WTC11 (cell line): Measurements from ENCODE around the gene CEP63. TPM values are rescaled to one million over a fixed set of nuclear protein-coding genes. Genes with fewer than 3 reads are reported as not detected.

ENCODE experiments used
- ATAC-seq: fragments of 200-7000 bp; cut with Tn5 transposase; 2 replicates; pipeline ENCODE4 v1.10.0; 2021; ENCODE audit warnings: mild to moderate bottlenecking, moderate library complexity
- CTCF ChIA-PET: fragments of 300-600 bp; sonication (Branson Sonifier 250); formaldehyde crosslinking; loops from one replicate; lab custom pipeline; 2021; ENCODE audit warnings: antibody characterized with exemption; lab: Charles Lee
- POLR2A ChIA-PET: fragments of 350-600 bp; sonication (Branson Sonifier 250); formaldehyde crosslinking; loops from one replicate; lab custom pipeline; 2021; ENCODE audit warnings: antibody characterized with exemption; lab: Charles Lee
- DNase-seq: peaks from one replicate; pipeline ENCODE4 v3.0.0; 2021; ENCODE audit warnings: low spot score
- H3K27ac Mint-ChIP-seq: 2 replicates; pipeline ENCODE4 v1.8.0; 2021; ENCODE audit warnings: mixed read lengths
- H3K27me3 Mint-ChIP-seq: 2 replicates; pipeline ENCODE4 v1.8.0; 2021; ENCODE audit warnings: low read depth, mild to moderate bottlenecking, moderate library complexity, mixed read lengths
- H3K36me3 Mint-ChIP-seq: 2 replicates; pipeline ENCODE4 v1.8.0; 2021; ENCODE audit warnings: mixed read lengths
- H3K4me1 Mint-ChIP-seq: 2 replicates; pipeline ENCODE4 v1.8.0; 2022; ENCODE audit warnings: mixed read lengths
- H3K4me3 Mint-ChIP-seq: 2 replicates; pipeline ENCODE4 v1.8.0; 2021; ENCODE audit warnings: mild to moderate bottlenecking, moderate library complexity, mixed read lengths
- H3K9me3 Mint-ChIP-seq: 2 replicates; pipeline ENCODE4 v1.8.0; 2021; ENCODE audit warnings: mixed read lengths
- AFF4 ChIP-seq: sonication (generic); formaldehyde crosslinking; IDR thresholded peaks from 2 replicates; pipeline ENCODE4 v1.8.1; 2023; ENCODE audit warnings: mild to moderate bottlenecking, missing genetic modification reagents, borderline replicate concordance
- ATF2 ChIP-seq: sonication (generic); formaldehyde crosslinking; IDR thresholded peaks from 2 replicates; pipeline ENCODE4 v1.8.1; 2022; ENCODE audit warnings: low read depth, missing genetic modification reagents, borderline replicate concordance
- ELF4 ChIP-seq: sonication (generic); formaldehyde crosslinking; IDR thresholded peaks from 2 replicates; pipeline ENCODE4 v1.8.1; 2022; ENCODE audit warnings: low read depth, mild to moderate bottlenecking, moderate library complexity, missing genetic modification reagents
- ESRRA ChIP-seq: sonication (generic); formaldehyde crosslinking; IDR thresholded peaks from 2 replicates; pipeline ENCODE4 v1.8.1; 2022; ENCODE audit warnings: mild to moderate bottlenecking, missing genetic modification reagents, borderline replicate concordance
- HMGA2 ChIP-seq: fragments of 250-450 bp; sonication (Bioruptor Pico); IDR thresholded peaks from 2 replicates; pipeline ENCODE4 v1.4.0; 2021; ENCODE audit warnings: mild to moderate bottlenecking, moderate library complexity
- IRF1 ChIP-seq: sonication (generic); formaldehyde crosslinking; IDR thresholded peaks from 2 replicates; pipeline ENCODE4 v1.8.0; 2023; ENCODE audit warnings: missing genetic modification reagents
- IRF2 ChIP-seq: sonication (generic); formaldehyde crosslinking; IDR thresholded peaks from 2 replicates; pipeline ENCODE4 v1.8.0; 2022; ENCODE audit warnings: low read depth, missing genetic modification reagents, borderline replicate concordance
- JUN ChIP-seq: sonication (generic); formaldehyde crosslinking; IDR thresholded peaks from 2 replicates; pipeline ENCODE4 v1.8.0; 2023; ENCODE audit warnings: mild to moderate bottlenecking, missing genetic modification reagents
- MLX ChIP-seq: sonication (generic); formaldehyde crosslinking; IDR thresholded peaks from 2 replicates; pipeline ENCODE4 v1.8.1; 2023; ENCODE audit warnings: mild to moderate bottlenecking, missing genetic modification reagents, moderate library complexity
- MYBL2 ChIP-seq: sonication (generic); formaldehyde crosslinking; IDR thresholded peaks from 2 replicates; pipeline ENCODE4 v1.8.1; 2023; ENCODE audit warnings: mild to moderate bottlenecking, moderate library complexity, missing genetic modification reagents
- NR1H2 ChIP-seq: sonication (generic); formaldehyde crosslinking; IDR thresholded peaks from 2 replicates; pipeline ENCODE4 v1.9.0; 2021; ENCODE audit warnings: mild to moderate bottlenecking, moderate library complexity, missing genetic modification reagents
- TCF7 ChIP-seq: sonication (generic); formaldehyde crosslinking; IDR thresholded peaks from 2 replicates; pipeline ENCODE4 v1.8.0; 2022; ENCODE audit warnings: mild to moderate bottlenecking, low read depth, missing genetic modification reagents, moderate library complexity
- TEAD4 ChIP-seq: sonication (generic); formaldehyde crosslinking; IDR thresholded peaks from 2 replicates; pipeline ENCODE4 v1.8.0; 2022; ENCODE audit warnings: mild to moderate bottlenecking, missing genetic modification reagents
- ZBTB43 ChIP-seq: sonication (generic); formaldehyde crosslinking; IDR thresholded peaks from 2 replicates; pipeline ENCODE4 v1.8.1; 2023; ENCODE audit warnings: mild to moderate bottlenecking, missing genetic modification reagents
- ZNF232 ChIP-seq: sonication (generic); formaldehyde crosslinking; IDR thresholded peaks from 2 replicates; pipeline ENCODE4 v1.8.0; 2022; ENCODE audit warnings: mild to moderate bottlenecking, missing genetic modification reagents
- ZNF281 ChIP-seq: sonication (generic); formaldehyde crosslinking; IDR thresholded peaks from 2 replicates; pipeline ENCODE4 v1.8.0; 2023; ENCODE audit warnings: mild to moderate bottlenecking, missing genetic modification reagents
- ZNF425 ChIP-seq: fragments of 250-450 bp; sonication (Bioruptor Pico); conservative IDR thresholded peaks from 2 replicates; pipeline ENCODE4 v1.9.0; 2021; ENCODE audit warnings: mild to moderate bottlenecking
- total RNA-seq: library from RNA; stranded (reverse); gene quantifications from 3 replicates; pipeline ENCODE4 v1.2.3, GENCODE V29; 2021

The CEP63 gene
- total RNA-seq, 1 experiment from 2014 or later, result 28.0 TPM

- peaks cover 3% of the 10 kb centered on the region; the same call in 1 of the 2 replicates for H3K27me3 Mint-ChIP-seq
- peaks cover 3% of the 10 kb centered on the region for H3K4me1 Mint-ChIP-seq
- ChIA-PET CTCF (no interaction called here), POLR2A (no interaction called here)
- H3K36me3 Mint-ChIP-seq, result peaks cover 12% of the 10 kb centered on the region
- ATAC-seq (no peak), DNase-seq (no peak)
- H3K27ac Mint-ChIP-seq, result no peak overlapping the region
- TF ChIP-seq AFF4 (CRISPR knock-in tag) (no peak), TCF7 (CRISPR knock-in tag) (no peak), ZNF232 (no peak), TEAD4 (CRISPR knock-in tag) (no peak), ZNF281 (no peak), IRF2 (CRISPR knock-in tag) (no peak), ELF4 (CRISPR knock-in tag) (no peak), MYBL2 (CRISPR knock-in tag) (no peak), JUN (CRISPR knock-in tag) (no peak), NR1H2 (CRISPR knock-in tag) (no peak), MLX (no peak)
- H3K4me3 Mint-ChIP-seq, result no peak overlapping the region
- peaks cover 16% of the 10 kb centered on the region for H3K9me3 Mint-ChIP-seq
These were observed 44.0 kb upstream of the CEP63 start for GRCh38 chr3:134441821-134442220.

- ATAC-seq (no peak), DNase-seq (no peak)
- H3K36me3 Mint-ChIP-seq, result peaks cover 12% of the 10 kb centered on the region
- peaks cover 9% of the 10 kb centered on the region for H3K4me1 Mint-ChIP-seq
- POLR2A ChIA-PET, result no interaction called here
- CTCF ChIA-PET, result interaction anchor here (1.2 to 2.0 kb wide), 3 partner anchors 13 to 29 kb away, joined by 3 to 8 read pairs (median 3); no protein-coding TSS in a partner anchor
- H3K27ac Mint-ChIP-seq, result no peak overlapping the region
- H3K9me3 Mint-ChIP-seq, result peaks cover 16% of the 10 kb centered on the region
- no peak overlapping the region for H3K4me3 Mint-ChIP-seq
- H3K27me3 Mint-ChIP-seq, result peaks cover 3% of the 10 kb centered on the region; the same call in 1 of the 2 replicates
- TF ChIP-seq IRF1 (CRISPR knock-in tag) (no peak), ESRRA (CRISPR knock-in tag) (no peak), ZNF425 (CRISPR knock-in tag) (no peak), ZBTB43 (CRISPR knock-in tag) (no peak), ATF2 (CRISPR knock-in tag) (no peak), HMGA2 (CRISPR knock-in tag) (no peak), ZNF281 (no peak)
These were observed 40.8 kb upstream of the CEP63 start for GRCh38 chr3:134445095-134445494.
